Colonic mucosa (tissue), 4 donors: Measurements from ENCODE around the gene NEMP2. TPM values are rescaled to one million over a fixed set of nuclear protein-coding genes. Genes with fewer than 3 reads are reported as not detected.

ENCODE experiments used
- DNase-seq: peaks from one replicate; pipeline ENCODE4 v3.0.0-alpha.2; 2020
- H3K27ac ChIP-seq: fragments of 200-600 bp; one replicate; pipeline ENCODE4 v1.8.0; 2021
- H3K27me3 ChIP-seq: fragments of 200-600 bp; one replicate; pipeline ENCODE4 v1.8.0; 2021
- H3K36me3 ChIP-seq: fragments of 200-600 bp; one replicate; pipeline ENCODE4 v1.8.0; 2021
- H3K4me1 ChIP-seq: fragments of 200-600 bp; one replicate; pipeline ENCODE4 v1.8.0; 2021; ENCODE audit warnings: mild to moderate bottlenecking
- H3K4me3 ChIP-seq: fragments of 200-600 bp; one replicate; pipeline ENCODE4 v1.8.0; 2021
- H3K9ac ChIP-seq, 2 donors: one replicate each; pipeline ENCODE4 v1.7.0; 2013; ENCODE audit warnings: control low read depth in 2 of 2, low read depth in 2 of 2, low read length in 2 of 2
- H3K9me3 ChIP-seq: fragments of 200-600 bp; one replicate; pipeline ENCODE4 v1.8.0; 2021
- intact Hi-C: fragments of 100-400 bp; cut with DNase I; formaldehyde crosslinking; loops from one replicate; pipeline ENCODE4 v1.14.1; 2022
- total RNA-seq, 2 donors: library from RNA; stranded (reverse); fragmentation: NEBNext Ultra II Directional in 1 of 2; extraction: Animal tissue kit (Norgen Biotek cat#: 25700) in 1 of 2; gene quantifications; one replicate each; pipeline ENCODE4 v1.2.1, GENCODE V29; 2021
- TF ChIP-seq, protein P1 (sequence below): fragments of 200-600 bp; IDR thresholded peaks from one replicate; pipeline ENCODE4 v1.8.0; 2022; ENCODE audit warnings: antibody characterized with exemption, mild to moderate bottlenecking
- donor health status: healthy.
- donor health status: DM: no; HTN: no; CAD: no.
- donor health status: DM: no; HTN: no; CAD: no.

The NEMP2 gene, protein sequence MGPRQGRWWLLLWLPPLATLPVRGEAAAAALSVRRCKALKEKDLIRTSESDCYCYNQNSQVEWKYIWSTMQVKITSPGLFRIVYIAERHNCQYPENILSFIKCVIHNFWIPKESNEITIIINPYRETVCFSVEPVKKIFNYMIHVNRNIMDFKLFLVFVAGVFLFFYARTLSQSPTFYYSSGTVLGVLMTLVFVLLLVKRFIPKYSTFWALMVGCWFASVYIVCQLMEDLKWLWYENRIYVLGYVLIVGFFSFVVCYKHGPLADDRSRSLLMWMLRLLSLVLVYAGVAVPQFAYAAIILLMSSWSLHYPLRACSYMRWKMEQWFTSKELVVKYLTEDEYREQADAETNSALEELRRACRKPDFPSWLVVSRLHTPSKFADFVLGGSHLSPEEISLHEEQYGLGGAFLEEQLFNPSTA
- total RNA-seq, result 1 to 10 TPM; 3.6 to 5.1 TPM

DNA sequence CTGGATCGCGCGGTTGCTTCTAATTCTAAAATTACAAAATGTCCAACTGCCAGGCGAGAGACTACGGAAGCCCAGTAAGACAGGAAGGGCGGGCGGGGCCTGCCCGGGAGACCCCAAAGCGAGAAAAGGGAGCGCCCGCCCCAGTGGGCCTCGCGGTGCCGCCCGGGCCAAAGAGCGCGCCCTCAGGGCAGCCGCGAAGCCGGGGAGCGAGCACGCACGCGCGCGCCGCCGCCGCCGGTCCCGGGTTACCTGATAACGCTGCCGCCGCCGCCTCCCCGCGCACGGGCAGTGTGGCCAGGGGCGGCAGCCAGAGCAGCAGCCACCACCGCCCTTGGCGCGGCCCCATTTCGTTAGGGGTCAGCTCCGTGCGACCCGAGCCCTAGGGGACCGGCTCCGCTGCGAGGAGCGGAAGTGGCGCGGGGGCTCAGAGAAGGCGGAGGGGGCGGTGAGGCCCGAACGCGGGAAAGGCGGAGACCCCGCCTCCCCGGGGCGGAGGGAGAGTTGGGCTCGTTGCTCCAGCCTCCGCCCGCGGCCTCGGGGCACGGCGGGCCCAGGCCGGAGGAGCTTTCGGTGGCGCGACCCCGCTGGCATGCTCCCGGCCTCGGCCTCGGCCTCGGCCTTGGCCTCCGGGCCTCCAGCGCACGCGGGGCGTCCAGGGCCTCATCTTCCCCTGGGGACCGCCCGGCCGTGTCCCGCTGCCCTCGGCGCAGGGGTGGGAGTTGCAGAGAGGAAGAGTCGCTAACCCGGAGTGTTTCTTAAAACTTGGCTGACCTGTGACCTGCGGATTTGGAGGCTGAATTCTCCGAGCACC, at the start of gene NEMP2:
Gene NEMP2, minus strand, starts transcription at position 413 of the 811 bp plus-strand sequence. Its CDS starts 67 bp downstream, at position 346.
- no peaks in the 10 kb centered on the region for H3K4me1 ChIP-seq
- no peaks in the 10 kb centered on the region for H3K27me3 ChIP-seq
- peak within 1 kb of the TSS; percentile 93 for H3K27ac ChIP-seq
- H3K9me3 ChIP-seq, result no peaks in the 10 kb centered on the region
- H3K4me3 ChIP-seq, result peak within 1 kb of the TSS; percentile 76
- peak; percentile 83 for DNase-seq
- H3K36me3 ChIP-seq, result no peaks in the 10 kb centered on the region
- peak within 1 kb of the TSS; percentile 71 to 95 for H3K9ac ChIP-seq
- TF ChIP-seq, protein P1, sequence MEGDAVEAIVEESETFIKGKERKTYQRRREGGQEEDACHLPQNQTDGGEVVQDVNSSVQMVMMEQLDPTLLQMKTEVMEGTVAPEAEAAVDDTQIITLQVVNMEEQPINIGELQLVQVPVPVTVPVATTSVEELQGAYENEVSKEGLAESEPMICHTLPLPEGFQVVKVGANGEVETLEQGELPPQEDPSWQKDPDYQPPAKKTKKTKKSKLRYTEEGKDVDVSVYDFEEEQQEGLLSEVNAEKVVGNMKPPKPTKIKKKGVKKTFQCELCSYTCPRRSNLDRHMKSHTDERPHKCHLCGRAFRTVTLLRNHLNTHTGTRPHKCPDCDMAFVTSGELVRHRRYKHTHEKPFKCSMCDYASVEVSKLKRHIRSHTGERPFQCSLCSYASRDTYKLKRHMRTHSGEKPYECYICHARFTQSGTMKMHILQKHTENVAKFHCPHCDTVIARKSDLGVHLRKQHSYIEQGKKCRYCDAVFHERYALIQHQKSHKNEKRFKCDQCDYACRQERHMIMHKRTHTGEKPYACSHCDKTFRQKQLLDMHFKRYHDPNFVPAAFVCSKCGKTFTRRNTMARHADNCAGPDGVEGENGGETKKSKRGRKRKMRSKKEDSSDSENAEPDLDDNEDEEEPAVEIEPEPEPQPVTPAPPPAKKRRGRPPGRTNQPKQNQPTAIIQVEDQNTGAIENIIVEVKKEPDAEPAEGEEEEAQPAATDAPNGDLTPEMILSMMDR, result no peak
- intact Hi-C loops, result loop anchor here (5.0 kb wide), 1 partner anchor 118 kb away; no protein-coding TSS in a partner anchor

DNA sequence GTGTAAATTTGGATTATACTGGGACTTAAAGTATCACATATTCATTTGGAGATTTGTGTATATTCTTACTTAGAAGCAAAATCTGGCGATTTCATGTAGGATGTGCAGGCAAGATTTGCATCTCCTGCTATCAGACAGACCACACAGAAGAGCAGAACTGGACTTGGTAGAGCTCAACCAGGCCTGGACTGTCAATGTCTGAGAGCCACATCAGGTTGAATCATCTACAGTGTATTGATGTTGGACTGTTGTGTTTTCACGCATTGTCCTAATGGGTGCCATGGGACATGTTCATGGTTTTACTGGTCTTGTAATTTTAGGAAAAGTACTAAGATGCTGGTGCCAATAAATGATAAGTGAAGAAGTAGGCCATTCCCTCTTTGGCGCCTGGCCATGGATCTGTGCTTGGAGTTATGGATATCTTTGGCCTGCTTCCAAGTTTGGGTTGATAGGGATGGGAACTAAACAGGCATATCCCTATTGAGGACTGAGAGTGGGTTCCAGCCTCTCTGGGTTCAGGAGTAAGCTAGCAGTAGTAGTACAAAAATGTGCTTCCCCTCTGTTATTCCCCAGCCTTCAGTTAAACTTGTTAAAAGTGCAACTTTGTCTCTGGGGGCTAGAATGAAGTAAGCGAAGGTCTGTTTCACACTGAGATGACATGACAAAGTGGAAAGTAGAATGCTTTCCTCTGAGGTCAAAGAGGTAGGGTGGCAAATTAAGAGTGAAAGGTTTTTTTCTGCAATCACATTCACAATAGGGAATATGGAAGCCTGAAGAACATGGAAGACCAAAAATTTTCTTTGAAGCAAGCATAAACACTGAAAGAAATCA, 49.2 kb upstream of the NEMP2 start:
- H3K27me3 ChIP-seq, result no peaks in the 10 kb centered on the region
- H3K4me3 ChIP-seq, result no peak overlapping the region
- peaks cover 10% of the 10 kb centered on the region for H3K4me1 ChIP-seq
- H3K27ac ChIP-seq, result no peak overlapping the region
- no peaks in the 10 kb centered on the region for H3K9me3 ChIP-seq
- no peak overlapping the region for H3K9ac ChIP-seq
- peak; percentile 52 for DNase-seq
- TF ChIP-seq, protein P1, result no peak
- intact Hi-C loops, result no loop called here
- no peaks in the 10 kb centered on the region for H3K36me3 ChIP-seq

DNA sequence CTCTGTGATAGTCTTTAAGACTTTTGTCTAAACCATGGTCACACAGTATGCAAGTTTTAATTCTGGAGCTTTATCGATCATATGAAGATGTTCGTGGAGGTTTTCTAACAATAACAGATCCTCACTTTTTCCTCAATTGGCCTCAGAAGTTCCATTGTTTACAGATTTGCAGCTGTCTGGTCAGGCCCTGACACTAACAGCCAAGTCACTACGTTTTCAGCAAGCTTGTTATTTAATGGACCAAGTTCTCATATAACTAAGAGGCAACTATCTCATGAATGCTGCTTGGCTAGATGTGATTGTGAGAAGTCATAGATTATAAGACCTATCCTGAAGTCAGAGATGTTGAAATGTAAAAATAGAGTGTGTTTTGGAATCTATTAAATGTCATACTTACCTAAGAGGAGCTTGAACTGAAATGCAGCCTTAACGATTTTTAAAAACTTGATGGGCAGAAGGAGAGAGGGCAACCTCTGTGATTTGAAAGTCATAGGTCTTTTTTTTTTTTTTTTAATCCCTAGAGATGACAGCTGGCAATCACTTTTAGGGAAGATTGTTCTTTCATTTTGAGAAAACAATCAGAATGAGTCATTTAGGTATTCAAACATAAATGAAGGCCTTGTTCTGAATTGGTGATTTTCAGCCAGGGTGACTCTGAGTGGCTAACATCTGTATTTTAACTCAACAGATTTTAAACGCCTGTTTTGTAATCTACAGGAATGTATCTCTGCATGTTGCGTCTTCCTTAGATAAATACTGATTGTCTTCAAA, 48.4 kb upstream of the NEMP2 start:
- no peak for DNase-seq
- TF ChIP-seq, protein P1, result no peak
- intact Hi-C loops, result no loop called here
- Histone ChIP-seq H3K9me3 (no peaks in the 10 kb centered on the region), H3K36me3 (no peaks in the 10 kb centered on the region), H3K9ac (no peak overlapping the region), H3K27ac (no peak overlapping the region), H3K27me3 (no peaks in the 10 kb centered on the region), H3K4me3 (no peak overlapping the region), H3K4me1 (peaks cover 14% of the 10 kb centered on the region)

DNA sequence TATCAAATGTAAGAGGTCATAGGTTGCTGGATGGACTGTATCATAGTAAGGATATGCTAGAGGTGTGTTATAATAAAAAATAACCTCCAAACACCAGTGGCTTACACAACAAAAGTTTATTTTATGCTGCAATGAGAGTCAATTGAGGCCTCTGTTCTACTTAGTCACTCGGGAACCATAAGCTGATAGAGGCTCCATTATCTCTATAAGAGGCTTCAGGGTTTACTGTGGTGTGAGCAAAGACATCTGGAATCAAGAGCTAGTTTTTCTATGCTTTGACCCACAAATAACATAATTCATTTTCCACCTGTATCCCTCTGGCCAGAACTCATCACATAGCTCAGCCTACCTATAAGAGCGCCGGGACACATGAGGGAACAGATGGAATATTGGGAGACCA, 47.5 kb upstream of the NEMP2 start:
- no peaks in the 10 kb centered on the region for H3K9me3 ChIP-seq
- no peak overlapping the region for H3K27ac ChIP-seq
- H3K9ac ChIP-seq, result no peak overlapping the region
- H3K27me3 ChIP-seq, result no peaks in the 10 kb centered on the region
- no peak for DNase-seq
- peaks cover 14% of the 10 kb centered on the region for H3K4me1 ChIP-seq
- intact Hi-C loops, result no loop called here
- H3K4me3 ChIP-seq, result no peak overlapping the region
- no peaks in the 10 kb centered on the region for H3K36me3 ChIP-seq
- TF ChIP-seq, protein P1, result no peak
